Loucy (cell line): ENCODE results near the gene PHC1.

ENCODE experiments used
- H2AFZ ChIP-seq: fragments of 200-600 bp; sonication (generic); 2 replicates; pipeline ENCODE4 v1.6.0; 2016; ENCODE audit warnings: antibody characterized with exemption, mild to moderate bottlenecking, low read length, moderate library complexity
- H3F3A ChIP-seq: fragments of 200-600 bp; 2 replicates; pipeline ENCODE4 v1.6.0; 2016; ENCODE audit warnings: antibody characterized with exemption, low read depth, mild to moderate bottlenecking
- H3K27me3 ChIP-seq: fragments of 200-600 bp; sonication (generic); 2 replicates; pipeline ENCODE4 v1.6.1; 2014; ENCODE audit warnings: low read length, mild to moderate bottlenecking; ENCODE audit not compliant: insufficient read depth, poor library complexity, severe bottlenecking
- H3K36me3 ChIP-seq: fragments of 200-600 bp; sonication (generic); 2 replicates; pipeline ENCODE4 v1.6.1; 2016; ENCODE audit warnings: low read length; ENCODE audit not compliant: insufficient read depth
- H3K4me1 ChIP-seq: fragments of 200-600 bp; sonication (generic); 2 replicates; pipeline ENCODE4 v1.5.1; 2014; ENCODE audit warnings: low read length, mild to moderate bottlenecking; ENCODE audit not compliant: insufficient read depth, poor library complexity, severe bottlenecking
- H3K4me2 ChIP-seq: fragments of 200-600 bp; sonication (generic); 2 replicates; pipeline ENCODE4 v1.6.0; 2014; ENCODE audit warnings: antibody characterized with exemption, low read length, low read depth, mild to moderate bottlenecking; ENCODE audit not compliant: poor library complexity, severe bottlenecking
- H3K4me3 ChIP-seq: fragments of 200-600 bp; sonication (generic); 2 replicates; pipeline ENCODE4 v1.5.1; 2014; ENCODE audit warnings: low read length, mild to moderate bottlenecking, mixed read lengths; ENCODE audit not compliant: poor library complexity, severe bottlenecking
- H3K79me2 ChIP-seq: fragments of 200-600 bp; sonication (generic); 2 replicates; pipeline ENCODE4 v1.6.1; 2014; ENCODE audit warnings: low read length; ENCODE audit not compliant: insufficient read depth
- H3K9ac ChIP-seq: fragments of 200-600 bp; sonication (generic); 2 replicates; pipeline ENCODE4 v1.6.0; 2014; ENCODE audit warnings: mild to moderate bottlenecking, low read depth, low read length, moderate library complexity; ENCODE audit not compliant: poor library complexity, severe bottlenecking
- H3K9me2 ChIP-seq: fragments of 200-600 bp; sonication (generic); replicated peaks from 2 replicates; pipeline ENCODE4 v1.6.1; 2016; ENCODE audit warnings: low read depth, low read length, mixed read lengths
- H3K9me3 ChIP-seq: fragments of 200-600 bp; sonication (generic); 2 replicates; pipeline ENCODE4 v1.6.1; 2014; ENCODE audit warnings: mild to moderate bottlenecking, antibody characterized with exemption, low read length, low read depth; ENCODE audit not compliant: insufficient read depth
- H4K20me1 ChIP-seq: fragments of 200-600 bp; sonication (generic); 2 replicates; pipeline ENCODE4 v1.6.0; 2014; ENCODE audit warnings: antibody characterized with exemption, low read length, mild to moderate bottlenecking; ENCODE audit not compliant: insufficient read depth, poor library complexity, severe bottlenecking
- EZH2phosphoT487 ChIP-seq: fragments of 200-600 bp; IDR thresholded peaks from 2 replicates; pipeline ENCODE4 v1.6.1; 2018; ENCODE audit warnings: antibody characterized with exemption, mild to moderate bottlenecking, moderate library complexity, borderline replicate concordance
- TF ChIP-seq, protein P1 (sequence below): fragments of 200-600 bp; sonication (generic); conservative IDR thresholded peaks from 2 replicates; pipeline ENCODE4 v1.5.1; 2014; ENCODE audit warnings: mild to moderate bottlenecking, antibody characterized with exemption, low read length

The PHC1 gene

DNA sequence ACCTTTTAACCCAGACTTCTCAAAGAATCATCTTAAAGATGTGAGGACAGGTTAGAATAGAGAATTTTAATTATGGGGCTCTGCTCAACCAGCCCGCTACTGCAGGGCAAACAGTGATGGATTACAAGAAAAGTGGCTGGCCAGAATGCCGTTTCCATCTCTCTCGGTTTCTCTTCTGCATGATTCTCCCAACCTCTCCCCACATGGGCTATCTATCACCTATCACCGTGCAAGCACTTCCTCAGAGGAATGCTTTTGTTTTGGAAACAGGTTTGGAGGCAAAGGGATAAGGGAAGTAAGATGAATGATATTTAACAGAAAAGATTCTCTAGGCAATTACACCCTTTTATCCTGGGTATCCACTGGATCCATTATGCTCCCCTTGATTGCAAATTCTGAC is 37.4 kb upstream of the PHC1 start:
- TF ChIP-seq EZH2phosphoT487, result no peak
- TF ChIP-seq, protein P1, sequence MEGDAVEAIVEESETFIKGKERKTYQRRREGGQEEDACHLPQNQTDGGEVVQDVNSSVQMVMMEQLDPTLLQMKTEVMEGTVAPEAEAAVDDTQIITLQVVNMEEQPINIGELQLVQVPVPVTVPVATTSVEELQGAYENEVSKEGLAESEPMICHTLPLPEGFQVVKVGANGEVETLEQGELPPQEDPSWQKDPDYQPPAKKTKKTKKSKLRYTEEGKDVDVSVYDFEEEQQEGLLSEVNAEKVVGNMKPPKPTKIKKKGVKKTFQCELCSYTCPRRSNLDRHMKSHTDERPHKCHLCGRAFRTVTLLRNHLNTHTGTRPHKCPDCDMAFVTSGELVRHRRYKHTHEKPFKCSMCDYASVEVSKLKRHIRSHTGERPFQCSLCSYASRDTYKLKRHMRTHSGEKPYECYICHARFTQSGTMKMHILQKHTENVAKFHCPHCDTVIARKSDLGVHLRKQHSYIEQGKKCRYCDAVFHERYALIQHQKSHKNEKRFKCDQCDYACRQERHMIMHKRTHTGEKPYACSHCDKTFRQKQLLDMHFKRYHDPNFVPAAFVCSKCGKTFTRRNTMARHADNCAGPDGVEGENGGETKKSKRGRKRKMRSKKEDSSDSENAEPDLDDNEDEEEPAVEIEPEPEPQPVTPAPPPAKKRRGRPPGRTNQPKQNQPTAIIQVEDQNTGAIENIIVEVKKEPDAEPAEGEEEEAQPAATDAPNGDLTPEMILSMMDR, result no peak
- no peaks in the 10 kb centered on the region for H3K4me1 ChIP-seq
- H3K9me2 ChIP-seq, result no peaks in the 10 kb centered on the region
- no peaks in the 10 kb centered on the region for H3F3A ChIP-seq
- H2AFZ ChIP-seq, result no peak overlapping the region
- no peak overlapping the region for H3K4me3 ChIP-seq
- no peaks in the 10 kb centered on the region for H3K9me3 ChIP-seq
- no peaks in the 10 kb centered on the region for H3K79me2 ChIP-seq
- no peak overlapping the region for H3K9ac ChIP-seq
- no peaks in the 10 kb centered on the region for H3K27me3 ChIP-seq
- no peaks in the 10 kb centered on the region for H4K20me1 ChIP-seq
- H3K36me3 ChIP-seq, result no peaks in the 10 kb centered on the region
- H3K4me2 ChIP-seq, result no peak overlapping the region

DNA sequence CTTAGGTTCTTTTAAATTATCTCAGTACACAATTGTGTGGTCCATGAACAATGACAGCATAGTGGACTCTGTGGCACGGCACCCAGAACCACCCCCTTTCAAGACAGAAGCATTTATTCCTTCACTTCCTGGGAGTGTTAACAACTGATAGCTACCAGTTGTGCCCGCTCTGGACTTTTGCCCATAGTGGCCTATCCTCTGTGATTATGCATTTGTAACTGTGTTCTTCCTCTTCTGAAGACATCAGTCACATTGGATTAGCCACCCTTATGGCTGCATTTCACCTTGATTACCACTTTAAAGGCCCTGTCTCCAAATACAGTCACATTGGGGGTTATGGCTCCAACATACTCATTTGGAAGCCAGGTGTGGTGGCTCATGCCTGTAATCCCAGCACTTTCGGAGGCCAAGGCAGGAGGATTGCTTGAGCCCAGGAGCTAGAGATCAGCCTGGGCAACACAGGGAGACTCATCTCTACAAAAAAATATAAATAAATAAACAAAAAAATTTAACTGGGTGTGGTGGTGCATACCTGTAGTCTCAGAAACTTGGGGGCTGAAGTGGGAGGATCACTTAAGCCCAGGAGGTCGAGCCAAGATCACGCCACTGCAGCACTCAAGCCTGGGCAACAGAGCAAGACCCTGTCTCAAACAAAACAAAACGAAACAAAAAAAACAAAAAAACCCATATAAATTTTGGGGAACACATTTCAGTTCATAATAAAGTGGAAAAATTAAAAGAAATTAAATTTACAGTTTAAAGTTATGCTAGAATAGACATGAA is 27.6 kb upstream of the PHC1 start:
- Histone ChIP-seq H3K36me3 (no peaks in the 10 kb centered on the region), H3K4me3 (no peak overlapping the region), H3K9ac (no peak overlapping the region), H3F3A (no peaks in the 10 kb centered on the region), H4K20me1 (no peaks in the 10 kb centered on the region), H3K9me2 (no peaks in the 10 kb centered on the region), H3K27me3 (no peaks in the 10 kb centered on the region), H3K79me2 (no peaks in the 10 kb centered on the region), H2AFZ (no peak overlapping the region), H3K9me3 (no peaks in the 10 kb centered on the region), H3K4me1 (no peaks in the 10 kb centered on the region), H3K4me2 (no peak overlapping the region)
- no peak for TF ChIP-seq EZH2phosphoT487
- TF ChIP-seq, protein P1, result no peak

GRCh38 chr12:8887285-8887715 is 27.0 kb upstream of the PHC1 start:
- no peak overlapping the region for H3K4me3 ChIP-seq
- no peak overlapping the region for H3K4me2 ChIP-seq
- H2AFZ ChIP-seq, result no peak overlapping the region
- no peaks in the 10 kb centered on the region for H3K27me3 ChIP-seq
- no peak for TF ChIP-seq EZH2phosphoT487
- TF ChIP-seq, protein P1, result no peak
- H3K9me3 ChIP-seq, result no peaks in the 10 kb centered on the region
- H3K9me2 ChIP-seq, result no peaks in the 10 kb centered on the region
- H3K9ac ChIP-seq, result no peak overlapping the region
- H4K20me1 ChIP-seq, result no peaks in the 10 kb centered on the region
- no peaks in the 10 kb centered on the region for H3K36me3 ChIP-seq
- no peaks in the 10 kb centered on the region for H3K4me1 ChIP-seq
- H3K79me2 ChIP-seq, result no peaks in the 10 kb centered on the region
- no peaks in the 10 kb centered on the region for H3F3A ChIP-seq
